Liver (tissue), 3 donors: ENCODE measurements around the gene CYP2J2.

Source experiments
- ATF3 ChIP-seq: IDR thresholded peaks from 2 replicates; pipeline ENCODE4 v1.6.1; 2016; ENCODE audit warnings: antibody characterized with exemption
- CTCF ChIP-seq: fragments of 150-350 bp; IDR thresholded peaks from 2 replicates; pipeline ENCODE4 v1.5.1; 2017; ENCODE audit warnings: improper control_type of control experiment, low read depth, low read length; ENCODE audit not compliant: missing input control
- EGR1 ChIP-seq, 2 donors: IDR thresholded peaks; 2 replicates each; pipeline ENCODE4 v1.6.1; 2016 to 2018; ENCODE audit warnings: antibody characterized with exemption in 2 of 2, low read depth in 2 of 2
- GABPA ChIP-seq, 2 donors: IDR thresholded peaks in 1 of 2; conservative IDR thresholded peaks in 1 of 2; 2 replicates each; pipeline ENCODE4 v1.6.1; 2016; ENCODE audit warnings: antibody characterized with exemption in 2 of 2, mild to moderate bottlenecking in 1 of 2, moderate library complexity in 1 of 2
- HNF4A ChIP-seq, 2 donors: conservative IDR thresholded peaks; 2 replicates each; pipeline ENCODE4 v1.6.1; 2016; ENCODE audit warnings: antibody characterized with exemption in 2 of 2, mild to moderate bottlenecking in 2 of 2
- HNF4G ChIP-seq: IDR thresholded peaks from 2 replicates; pipeline ENCODE4 v1.6.1; 2016; ENCODE audit warnings: antibody characterized with exemption
- JUND ChIP-seq, 2 donors: IDR thresholded peaks; 2 replicates each; pipeline ENCODE4 v1.6.1; 2016; ENCODE audit warnings: antibody characterized with exemption in 2 of 2
- MAX ChIP-seq: IDR thresholded peaks from 2 replicates; pipeline ENCODE4 v1.6.1; 2016; ENCODE audit warnings: antibody characterized with exemption
- RAD21 ChIP-seq, 2 donors: IDR thresholded peaks; 2 replicates each; pipeline ENCODE4 v1.6.1; 2016; ENCODE audit warnings: antibody characterized with exemption in 2 of 2, mild to moderate bottlenecking in 2 of 2
- REST ChIP-seq: IDR thresholded peaks from 2 replicates; pipeline ENCODE4 v1.6.1; 2016; ENCODE audit warnings: antibody characterized with exemption, mild to moderate bottlenecking
- RXRA ChIP-seq, 2 donors: IDR thresholded peaks; 2 replicates each; pipeline ENCODE4 v1.6.1; 2017 to 2018; ENCODE audit warnings: antibody characterized with exemption in 2 of 2, mild to moderate bottlenecking in 1 of 2
- SP1 ChIP-seq: IDR thresholded peaks from 2 replicates; pipeline ENCODE4 v1.6.1; 2018; ENCODE audit warnings: antibody characterized with exemption, mild to moderate bottlenecking
- TAF1 ChIP-seq: conservative IDR thresholded peaks from 2 replicates; pipeline ENCODE4 v1.6.1; 2016; ENCODE audit warnings: antibody characterized with exemption, mild to moderate bottlenecking
- YY1 ChIP-seq: IDR thresholded peaks from 2 replicates; pipeline ENCODE4 v1.6.1; 2016; ENCODE audit warnings: antibody characterized with exemption, mild to moderate bottlenecking
- donor health status: healthy.
- donor health status: healthy.

- TF ChIP-seq CTCF (peak; percentile 76), ATF3 (no peak), TAF1 (no peak), GABPA (IDR thresholded peaks at IDR 0.05 in 1 of 2, conservative IDR thresholded peaks at IDR 0.05 in 1 of 2) (no peak), YY1 (no peak), RXRA (IDR thresholded peaks at IDR 0.05) (no peak), SP1 (no peak), MAX (no peak), REST (no peak), JUND (IDR thresholded peaks at IDR 0.05) (no peak), RAD21 (IDR thresholded peaks at IDR 0.05) (peak; percentile 83 to 92), HNF4G (no peak), HNF4A (conservative IDR thresholded peaks at IDR 0.05) (no peak), EGR1 (IDR thresholded peaks at IDR 0.05; ENCODE audit: low read depth in 2 of 2) (no peak)
Measured at GRCh38 chr1:59971464-59971911, 44.9 kb upstream of the CYP2J2 start.
